GM19372 (cell line): ENCODE results near the gene DPM2.

Source experiments
- ATAC-seq: cut with Tn5 transposase; IDR thresholded peaks from one replicate; pipeline ENCODE4 v1.9.1; 2021; ENCODE audit warnings: mild to moderate bottlenecking, low read depth, moderate library complexity; ENCODE audit not compliant: unreplicated experiment

The DPM2 gene

GRCh38 chr9:127921557-127922120 is 16.0 kb downstream of the DPM2 start:
- ATAC-seq, result no peak

GRCh38 chr9:127920794-127921193 is 16.9 kb downstream of the DPM2 start:
- ATAC-seq, result no peak

- ATAC-seq, result no peak
Observed at GRCh38 chr9:127919253-127919815, 18.3 kb downstream of the DPM2 start.

- ATAC-seq, result no peak
Observed at GRCh38 chr9:127918183-127919107, 19.2 kb downstream of the DPM2 start.

GRCh38 chr9:127917603-127918002 is 20.1 kb downstream of the DPM2 start:
- ATAC-seq, result no peak

GRCh38 chr9:127916720-127917581 is 20.7 kb downstream of the DPM2 start, which contains the start of gene ST6GALNAC4:
Gene ST6GALNAC4, minus strand, starts transcription at chr9:127917041. Its CDS starts 622 bp downstream, at chr9:127916419.
- peak; percentile 78 for ATAC-seq

GRCh38 chr9:127915801-127916719 is 21.6 kb downstream of the DPM2 start:
- ATAC-seq, result no peak

- ATAC-seq, result no peak
Observed at GRCh38 chr9:127915325-127915752, 22.3 kb downstream of the DPM2 start.

GRCh38 chr9:127913682-127914081 is 24.0 kb downstream of the DPM2 start:
- no peak for ATAC-seq

GRCh38 chr9:127912882-127913281 is 24.8 kb downstream of the DPM2 start:
- ATAC-seq, result no peak

- ATAC-seq, result no peak
Observed at GRCh38 chr9:127912296-127912695, 25.4 kb downstream of the DPM2 start.

GRCh38 chr9:127910613-127911205 is 26.9 kb downstream of the DPM2 start:
- no peak for ATAC-seq

GRCh38 chr9:127909839-127910273 is 27.8 kb downstream of the DPM2 start:
- ATAC-seq, result no peak

GRCh38 chr9:127908660-127908926 is 29.1 kb downstream of the DPM2 start:
- no peak for ATAC-seq

GRCh38 chr9:127907867-127908659 is 29.6 kb downstream of the DPM2 start:
- ATAC-seq, result no peak

- ATAC-seq, result no peak
Observed at GRCh38 chr9:127905788-127906191, 31.9 kb downstream of the DPM2 start.

GRCh38 chr9:127905004-127905728 is 32.5 kb downstream of the DPM2 start:
- ATAC-seq, result no peak

GRCh38 chr9:127904561-127905003 is 33.1 kb downstream of the DPM2 start:
- no peak for ATAC-seq
